Measurements from ENCODE around the gene RNU5D-1.
"Not testable (repeated sequence)": the region's sequence is repeated elsewhere in the genome, so short reads cannot be mapped to it uniquely, and the experiment has no call there.

Gene RNU5D-1

DNA sequence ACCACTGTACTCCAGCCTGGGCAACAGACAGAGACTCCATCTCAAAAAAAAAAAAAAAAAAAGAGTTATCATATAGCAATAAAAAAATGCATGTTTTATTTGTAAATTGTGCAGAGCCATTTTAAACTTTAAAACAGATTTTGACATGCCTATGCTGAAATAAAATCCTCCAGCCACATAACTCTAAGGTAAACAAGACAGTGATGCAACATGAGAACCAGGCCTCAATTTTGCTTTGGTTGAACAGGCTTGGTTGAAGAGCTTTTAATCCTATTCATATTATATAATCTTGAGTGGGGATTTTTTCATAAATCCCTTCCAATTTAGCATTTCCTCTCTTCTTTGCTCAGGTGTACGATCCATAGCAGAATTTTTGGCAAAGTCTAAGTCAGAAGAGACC is 30.4 kb downstream of the RNU5D-1 start:
- in situ Hi-C loops (cut with HindIII; ENCODE audit: low sequenced_read_pairs): no loop called here
- TF ChIP-seq, protein P1, sequence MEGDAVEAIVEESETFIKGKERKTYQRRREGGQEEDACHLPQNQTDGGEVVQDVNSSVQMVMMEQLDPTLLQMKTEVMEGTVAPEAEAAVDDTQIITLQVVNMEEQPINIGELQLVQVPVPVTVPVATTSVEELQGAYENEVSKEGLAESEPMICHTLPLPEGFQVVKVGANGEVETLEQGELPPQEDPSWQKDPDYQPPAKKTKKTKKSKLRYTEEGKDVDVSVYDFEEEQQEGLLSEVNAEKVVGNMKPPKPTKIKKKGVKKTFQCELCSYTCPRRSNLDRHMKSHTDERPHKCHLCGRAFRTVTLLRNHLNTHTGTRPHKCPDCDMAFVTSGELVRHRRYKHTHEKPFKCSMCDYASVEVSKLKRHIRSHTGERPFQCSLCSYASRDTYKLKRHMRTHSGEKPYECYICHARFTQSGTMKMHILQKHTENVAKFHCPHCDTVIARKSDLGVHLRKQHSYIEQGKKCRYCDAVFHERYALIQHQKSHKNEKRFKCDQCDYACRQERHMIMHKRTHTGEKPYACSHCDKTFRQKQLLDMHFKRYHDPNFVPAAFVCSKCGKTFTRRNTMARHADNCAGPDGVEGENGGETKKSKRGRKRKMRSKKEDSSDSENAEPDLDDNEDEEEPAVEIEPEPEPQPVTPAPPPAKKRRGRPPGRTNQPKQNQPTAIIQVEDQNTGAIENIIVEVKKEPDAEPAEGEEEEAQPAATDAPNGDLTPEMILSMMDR (IDR thresholded peaks at IDR 0.05; ENCODE audit: low read depth, low read length): no peak
- H3K4me3 ChIP-seq (ENCODE audit: low read depth, low read length): no peak overlapping the region
- DNase-seq (ENCODE audit: low read depth, low spot score): no peak

DNA sequence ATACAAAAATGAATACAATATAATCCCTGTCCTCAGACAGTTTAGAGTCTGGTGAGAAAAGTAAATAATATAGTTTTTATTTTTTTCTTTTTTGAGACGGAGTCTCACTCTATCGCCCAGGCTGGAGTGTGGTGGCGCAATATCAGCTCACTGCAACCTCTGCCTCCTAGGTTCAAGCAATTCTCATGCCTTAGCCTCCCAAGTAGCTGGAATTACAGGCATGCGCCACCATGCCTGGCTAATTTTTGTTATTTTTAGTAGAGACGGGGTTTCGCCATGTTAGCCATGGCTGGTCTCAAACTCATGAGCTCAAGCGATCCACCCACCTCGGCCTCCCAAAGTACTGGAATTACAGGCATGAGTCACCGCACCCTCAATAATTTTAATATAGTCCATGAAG is 31.6 kb downstream of the RNU5D-1 start:
- in situ Hi-C loops (cut with HindIII; ENCODE audit: low sequenced_read_pairs); DNase-seq (ENCODE audit: low read depth, low spot score); H3K4me3 ChIP-seq (ENCODE audit: low read depth, low read length): not testable (repeated sequence)

DNA sequence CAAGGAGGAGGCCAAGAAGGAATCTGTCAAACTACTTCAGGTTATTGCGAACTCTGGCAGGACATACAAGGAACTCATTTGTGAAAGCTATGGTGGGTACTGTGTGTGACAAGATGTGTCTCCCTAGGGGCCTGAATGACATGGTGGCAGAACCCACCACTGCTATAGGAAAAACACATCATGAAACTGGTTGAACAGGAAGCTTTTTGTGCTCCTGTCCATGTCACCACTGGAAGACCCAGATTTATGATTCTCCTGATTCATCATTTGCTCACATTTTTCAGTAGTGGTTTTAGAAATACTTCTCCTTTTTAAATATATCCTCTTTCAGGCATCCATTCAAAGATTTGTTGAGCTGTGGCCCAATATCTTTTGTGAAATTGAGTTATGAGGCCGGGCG is 32.8 kb downstream of the RNU5D-1 start:
- DNase-seq (ENCODE audit: low read depth, low spot score): no peak
- no peak overlapping the region for H3K4me3 ChIP-seq (ENCODE audit: low read depth, low read length)
- TF ChIP-seq, protein P1 (IDR thresholded peaks at IDR 0.05; ENCODE audit: low read depth, low read length): no peak
- in situ Hi-C loops (cut with HindIII; ENCODE audit: low sequenced_read_pairs): no loop called here

DNA sequence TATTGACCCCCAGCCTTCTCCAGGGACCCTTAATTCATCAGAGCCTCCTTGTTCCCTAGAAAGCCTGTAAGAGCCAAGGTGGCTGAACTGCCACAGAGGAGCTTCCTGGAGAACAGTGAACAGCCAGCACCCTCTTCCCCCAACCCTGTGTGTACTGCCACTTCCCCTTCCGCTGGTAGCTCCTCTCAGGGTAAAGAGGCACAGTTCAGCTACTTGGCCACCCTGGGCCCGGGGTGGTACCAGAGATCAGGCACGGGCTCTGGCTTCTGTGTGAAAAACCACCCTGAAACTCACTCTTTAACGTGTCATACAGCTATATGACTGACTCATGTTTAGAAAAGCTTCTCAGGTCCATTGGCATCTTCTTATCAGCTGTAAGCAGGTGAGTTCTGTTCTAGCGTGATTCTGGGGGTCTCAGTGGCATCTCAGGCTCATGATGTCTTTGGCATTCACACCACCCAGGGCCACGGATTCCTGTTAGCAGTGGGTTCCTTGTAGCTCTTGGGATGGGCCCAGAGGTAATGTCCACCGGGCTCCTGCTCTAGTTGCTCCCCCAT is 34.1 kb downstream of the RNU5D-1 start:
- H3K4me3 ChIP-seq (ENCODE audit: low read depth, low read length): no peak overlapping the region
- TF ChIP-seq, protein P1 (IDR thresholded peaks at IDR 0.05; ENCODE audit: low read depth, low read length): no peak
- no peak for DNase-seq (ENCODE audit: low read depth, low spot score)
- in situ Hi-C loops (cut with HindIII; ENCODE audit: low sequenced_read_pairs): no loop called here

DNA sequence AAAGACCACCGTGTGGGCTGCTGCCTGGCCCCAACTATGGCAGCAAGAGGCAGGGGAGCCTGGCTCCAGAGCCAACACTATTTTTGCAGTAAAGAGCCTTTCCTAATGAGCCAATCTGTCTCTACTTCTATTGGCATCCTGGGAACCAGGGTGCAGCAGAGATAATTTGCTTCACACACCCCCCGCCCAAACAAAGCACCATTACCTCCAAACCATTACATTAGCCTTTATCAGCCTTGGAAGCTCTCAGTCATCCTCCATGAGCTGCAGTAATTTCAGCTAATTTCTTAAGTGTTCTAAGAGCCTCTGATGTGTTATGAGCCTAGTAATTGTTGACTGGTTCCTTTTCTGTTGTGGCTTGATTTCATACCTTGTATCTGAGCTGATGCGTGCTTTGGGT is 34.9 kb downstream of the RNU5D-1 start:
- TF ChIP-seq, protein P1 (IDR thresholded peaks at IDR 0.05; ENCODE audit: low read depth, low read length): no peak
- no peak overlapping the region for H3K4me3 ChIP-seq (ENCODE audit: low read depth, low read length)
- DNase-seq (ENCODE audit: low read depth, low spot score): no peak
- in situ Hi-C loops (cut with HindIII; ENCODE audit: low sequenced_read_pairs): no loop called here

DNA sequence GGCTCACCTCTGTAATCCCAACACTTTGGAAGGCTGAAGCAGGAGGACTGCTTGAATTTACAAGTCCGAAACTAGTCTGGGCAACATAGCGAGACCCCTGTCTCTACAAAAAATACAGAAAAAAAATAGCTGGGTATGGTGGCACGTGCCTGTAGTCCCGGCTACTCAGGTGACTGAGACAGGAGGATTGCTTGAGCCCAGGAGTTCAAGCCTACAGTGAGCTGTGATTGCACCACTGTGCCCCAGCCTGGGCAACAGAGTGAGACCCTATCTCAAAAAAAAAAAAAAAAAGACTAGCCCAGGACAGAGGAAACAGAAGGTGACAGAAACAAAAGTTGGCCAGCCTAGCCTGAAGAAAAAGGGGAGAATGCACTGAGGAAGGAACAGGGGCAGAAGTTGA is 35.3 kb downstream of the RNU5D-1 start:
- TF ChIP-seq, protein P1 (IDR thresholded peaks at IDR 0.05; ENCODE audit: low read depth, low read length): no peak
- no peak for DNase-seq (ENCODE audit: low read depth, low spot score)
- in situ Hi-C loops (cut with HindIII; ENCODE audit: low sequenced_read_pairs): no loop called here
- no peak overlapping the region for H3K4me3 ChIP-seq (ENCODE audit: low read depth, low read length)

DNA sequence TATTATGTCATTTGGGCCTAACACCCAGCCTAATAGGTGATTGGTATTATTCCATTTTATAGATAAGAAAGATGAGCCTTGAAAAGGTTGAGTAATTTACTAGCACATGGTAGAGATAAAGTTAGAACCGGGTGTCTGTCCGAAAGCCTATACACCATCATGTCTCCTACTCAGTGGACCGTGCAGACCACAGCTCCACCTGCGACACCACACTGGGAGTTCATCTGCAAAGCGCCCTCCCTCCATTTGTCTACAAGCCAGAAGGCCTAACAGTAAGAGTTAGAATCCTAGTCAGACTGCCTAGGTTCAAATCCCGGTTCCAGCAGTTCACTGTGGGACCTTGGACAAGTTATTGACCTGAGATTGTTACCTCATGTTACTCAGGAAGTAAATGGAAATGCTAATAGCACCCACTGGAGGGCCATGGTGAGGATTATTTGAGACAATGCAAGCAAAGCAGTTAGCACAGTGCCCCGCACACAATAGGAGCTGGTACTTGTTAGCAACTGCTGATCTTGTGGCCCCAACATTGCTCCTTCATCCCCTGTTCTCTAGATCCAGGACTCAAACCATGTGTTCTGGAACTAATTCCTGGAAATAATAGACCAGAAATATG is 36.0 kb downstream of the RNU5D-1 start:
- in situ Hi-C loops (cut with HindIII; ENCODE audit: low sequenced_read_pairs): no loop called here
- DNase-seq (ENCODE audit: low read depth, low spot score): no peak
- TF ChIP-seq, protein P1 (IDR thresholded peaks at IDR 0.05; ENCODE audit: low read depth, low read length): no peak
- no peak overlapping the region for H3K4me3 ChIP-seq (ENCODE audit: low read depth, low read length)
